PC-9 (cell line): Measurements from ENCODE around the gene ZSWIM1. TPM values are rescaled to one million over a fixed set of nuclear protein-coding genes. Genes with fewer than 3 reads are reported as not detected.

ENCODE experiments used
- BruUV-seq: library from RNA; stranded (reverse); fragments of 400-500 nt; replicated peaks from 2 replicates; lab custom pipeline; 2021; lab: Mats Ljungman, UMichigan
- CTCF ChIA-PET: fragments of 300-600 bp; sonication (Branson Sonifier 250); formaldehyde crosslinking; loops from one replicate; lab custom pipeline; 2022; ENCODE audit warnings: antibody characterized with exemption; lab: Charles Lee
- POLR2A ChIA-PET: fragments of 300-600 bp; sonication (Branson Sonifier 250); formaldehyde crosslinking; loops from one replicate; lab custom pipeline; 2022; ENCODE audit warnings: antibody characterized with exemption; ENCODE audit not compliant: unreplicated experiment; lab: Charles Lee
- DNase-seq, 2 experiments: peaks; one replicate each; pipeline versions ENCODE4 v3.0.0 to v3.0.0-alpha.2; 2015 to 2022; ENCODE audit warnings: mixed read lengths in 1 of 2
- H2AFZ ChIP-seq: fragments of 200-600 bp; sonication (generic); 2 replicates; pipeline ENCODE4 v1.8.1; 2017; ENCODE audit warnings: antibody characterized with exemption
- H3F3A ChIP-seq: fragments of 200-600 bp; sonication (generic); 2 replicates; pipeline ENCODE4 v1.8.1; 2017; ENCODE audit warnings: antibody characterized with exemption, mild to moderate bottlenecking, low read depth; ENCODE audit not compliant: insufficient read depth
- H3K27ac ChIP-seq: fragments of 200-600 bp; sonication (generic); 2 replicates; pipeline ENCODE4 v1.6.1; 2016; ENCODE audit warnings: mixed run types
- H3K27me3 ChIP-seq: fragments of 200-600 bp; sonication (generic); 2 replicates; pipeline ENCODE4 v1.6.1; 2016; ENCODE audit warnings: low read depth, mixed run types; ENCODE audit not compliant: insufficient read depth
- H3K36me3 ChIP-seq: fragments of 200-600 bp; sonication (generic); 2 replicates; pipeline ENCODE4 v1.6.1; 2016; ENCODE audit warnings: low read depth, mixed run types
- H3K4me1 ChIP-seq: fragments of 200-600 bp; sonication (generic); replicated peaks from 2 replicates; pipeline ENCODE4 v1.6.1; 2016; ENCODE audit warnings: mixed run types; ENCODE audit not compliant: insufficient read depth
- H3K4me2 ChIP-seq: fragments of 200-600 bp; sonication (generic); 2 replicates; pipeline ENCODE4 v1.6.1; 2017; ENCODE audit warnings: mixed run types
- H3K4me3 ChIP-seq: fragments of 200-600 bp; sonication (generic); 2 replicates; pipeline ENCODE4 v1.6.1; 2016; ENCODE audit warnings: mixed run types
- H3K79me2 ChIP-seq: fragments of 200-600 bp; sonication (generic); 2 replicates; pipeline ENCODE4 v1.6.1; 2017; ENCODE audit warnings: low read depth, mixed run types
- H3K9me2 ChIP-seq: fragments of 200-600 bp; sonication (generic); 2 replicates; pipeline ENCODE4 v1.8.1; 2017; ENCODE audit warnings: mild to moderate bottlenecking; ENCODE audit not compliant: insufficient read depth
- H3K9me3 ChIP-seq: fragments of 200-600 bp; sonication (generic); 2 replicates; pipeline ENCODE4 v1.8.1; 2016; ENCODE audit warnings: low read depth; ENCODE audit not compliant: insufficient read depth
- H4K20me1 ChIP-seq: fragments of 200-600 bp; sonication (generic); 2 replicates; pipeline ENCODE4 v1.8.1; 2017; ENCODE audit not compliant: insufficient read depth
- CTCF ChIP-seq: fragments of 200-600 bp; sonication (generic); conservative IDR thresholded peaks from 2 replicates; pipeline ENCODE4 v1.6.1; 2017; ENCODE audit warnings: mixed run types, antibody characterized with exemption, mild to moderate bottlenecking, moderate library complexity
- EZH2 ChIP-seq: fragments of 200-600 bp; sonication (generic); IDR thresholded peaks from 2 replicates; pipeline ENCODE4 v1.8.0; 2017; ENCODE audit warnings: antibody characterized with exemption, low read depth
- intact Hi-C: fragments of 100-400 bp; cut with micrococcal nuclease; formaldehyde crosslinking; loops from one replicate; pipeline ENCODE4 v1.10.0; 2022; ENCODE audit not compliant: unreplicated experiment
- total RNA-seq: library from RNA; stranded (reverse); gene quantifications from 2 replicates; pipeline ENCODE4 v1.2.3, GENCODE V29; 2021

ZSWIM1 gene
- total RNA-seq, 1 experiment from 2014 or later: 13.2 TPM

- H3K27ac ChIP-seq: no peak within 1 kb of the TSS
- H3K9me2 ChIP-seq: no peaks in the 10 kb centered on the region
- H3K4me2 ChIP-seq: peak within 1 kb of the TSS; percentile 83
- H3K9me3 ChIP-seq: no peaks in the 10 kb centered on the region
- DNase-seq: peak; percentile 97 to 100
- H3K79me2 ChIP-seq: peaks cover 25% of the 10 kb centered on the region
- peak within 1 kb of the TSS; percentile 95 for H2AFZ ChIP-seq
- ChIA-PET POLR2A (interaction anchor here (1.1 kb wide), 1 partner anchor 10 kb away, joined by 4 read pairs; no protein-coding TSS in a partner anchor), CTCF (no interaction called here)
- TF ChIP-seq CTCF (no peak), EZH2 (no peak)
- no peaks in the 10 kb centered on the region for H4K20me1 ChIP-seq
- no peaks in the 10 kb centered on the region for H3K36me3 ChIP-seq
- peak within 1 kb of the TSS; percentile 86 for H3K4me3 ChIP-seq
- peaks cover 26% of the 10 kb centered on the region for H3K4me1 ChIP-seq
- no TSS peak for BruUV-seq
- intact Hi-C loops: loop anchor here (2.0 kb wide), 1 partner anchor 24 kb away; the partner anchor contains the start of gene ZSWIM1
- 0 out of 2 replicates have a peak, but pooled peaks cover 3% of the 10 kb centered on the region for H3F3A ChIP-seq
- no peaks in the 10 kb centered on the region for H3K27me3 ChIP-seq
Measured at GRCh38 chr20:45857114-45857881, 23.7 kb upstream of the ZSWIM1 start, which contains the start of the genes ACOT8 and ZSWIM3. TSS of gene ACOT8 (minus strand) at chr20:45857392. CDS start at chr20:45857315, 77 bp downstream. TSS of gene ZSWIM3 (plus strand) at chr20:45857614. CDS start at chr20:45857826, 212 bp downstream.

- no TSS peak for BruUV-seq
- Histone ChIP-seq H3F3A (peaks cover 3% of the 10 kb centered on the region; the same call in 1 of the 2 replicates), H2AFZ (peak overlapping the region; percentile 95), H3K4me2 (peak overlapping the region; percentile 83), H3K9me3 (no peaks in the 10 kb centered on the region), H3K9me2 (no peaks in the 10 kb centered on the region), H3K36me3 (no peaks in the 10 kb centered on the region), H3K4me1 (peaks cover 26% of the 10 kb centered on the region), H3K4me3 (peak overlapping the region; percentile 86), H3K79me2 (peaks cover 25% of the 10 kb centered on the region), H3K27me3 (no peaks in the 10 kb centered on the region), H4K20me1 (no peaks in the 10 kb centered on the region), H3K27ac (no peak overlapping the region)
- CTCF ChIA-PET: no interaction called here
- no peak for DNase-seq
- TF ChIP-seq EZH2: no peak
- no peak for TF ChIP-seq CTCF
- POLR2A ChIA-PET: no interaction called here
- intact Hi-C loops: loop anchor here (2.0 kb wide), 1 partner anchor 23 kb away; the partner anchor contains the start of gene ZSWIM1
Measured at GRCh38 chr20:45857882-45858216, 23.2 kb upstream of the ZSWIM1 start.

- no peaks in the 10 kb centered on the region for H3K9me3 ChIP-seq
- no peak for DNase-seq
- CTCF ChIA-PET: no interaction called here
- H3K4me3 ChIP-seq: no peak overlapping the region
- H3K27me3 ChIP-seq: no peaks in the 10 kb centered on the region
- no peak overlapping the region for H2AFZ ChIP-seq
- no peaks in the 10 kb centered on the region for H4K20me1 ChIP-seq
- H3F3A ChIP-seq: peaks cover 3% of the 10 kb centered on the region; the same call in 1 of the 2 replicates
- H3K4me2 ChIP-seq: no peak overlapping the region
- peaks cover 26% of the 10 kb centered on the region for H3K4me1 ChIP-seq
- intact Hi-C loops: no loop called here
- peaks cover 22% of the 10 kb centered on the region for H3K79me2 ChIP-seq
- TF ChIP-seq CTCF (no peak), EZH2 (no peak)
- H3K27ac ChIP-seq: no peak overlapping the region
- no peaks in the 10 kb centered on the region for H3K36me3 ChIP-seq
- BruUV-seq: no TSS peak
- POLR2A ChIA-PET: no interaction called here
- no peaks in the 10 kb centered on the region for H3K9me2 ChIP-seq
Measured at GRCh38 chr20:45859916-45860315, 21.1 kb upstream of the ZSWIM1 start.
